Cardiac ventricle fibroblast (primary cell): ENCODE results near the gene FAM32A. TPM values are rescaled to one million over a fixed set of nuclear protein-coding genes. Genes with fewer than 3 reads are reported as not detected.

Source experiments
- total RNA-seq: library from RNA; depleted of rRNA; stranded (reverse); fragments of >200 nt; gene quantifications from 2 replicates; pipeline ENCODE4 v1.2.3, GENCODE V29; 2015

Gene FAM32A
- total RNA-seq: 70.0 and 91.7 TPM in 2 replicates

GRCh38 chr19:16185123-16185767 lies at the start of gene FAM32A:
Gene FAM32A, plus strand, starts transcription at chr19:16185410. Its CDS starts 33 bp downstream, at chr19:16185443.

GRCh38 chr19:16143399-16144215 lies 41.6 kb upstream of the FAM32A start, which contains the start of gene HSH2D:
Gene HSH2D, plus strand, starts transcription at chr19:16143685. Its CDS starts 5,066 bp downstream, at chr19:16148751.

GRCh38 chr19:16197622-16198369 lies 12.6 kb downstream of the FAM32A start, which contains the start of gene AP1M1:
Gene AP1M1, plus strand, starts transcription at chr19:16197911. Its CDS starts 116 bp downstream, at chr19:16198027.

Other genes with a start within 250 kb of the FAM32A start
- not detected in 2 replicates for gene OR10H4, start 236.4 kb upstream of the FAM32A start, total RNA-seq
- 531 and 554 TPM in 2 replicates for gene TPM4, start 108.9 kb upstream of the FAM32A start, total RNA-seq
- 39.0 and 39.7 TPM in 2 replicates for gene RAB8A, start 73.5 kb upstream of the FAM32A start, total RNA-seq
- gene HSH2D, start 41.7 kb upstream of the FAM32A start, total RNA-seq: not detected in 2 replicates
- not detected in 2 replicates for gene CIB3, start 11.9 kb upstream of the FAM32A start, total RNA-seq
- gene AP1M1, start 12.5 kb downstream of the FAM32A start, total RNA-seq: 83.0 and 88.5 TPM in 2 replicates
- 1.4 and 2.4 TPM in 2 replicates for gene KLF2, start 139.4 kb downstream of the FAM32A start, total RNA-seq